OCI-LY1 (cell line): ENCODE data around the gene OSBPL2.

Experiments
- H2AFZ ChIP-seq: fragments of 200-600 bp; sonication (generic), shearing (Covaris generic); 2 replicates; pipeline ENCODE4 v1.6.0; 2014; ENCODE audit warnings: antibody characterized with exemption, mild to moderate bottlenecking, low read length
- H3F3A ChIP-seq: fragments of 200-600 bp; sonication (generic), shearing (Covaris generic); 2 replicates; pipeline ENCODE4 v1.6.0; 2014; ENCODE audit warnings: mild to moderate bottlenecking, antibody characterized with exemption, low read length, moderate library complexity; ENCODE audit not compliant: insufficient read depth
- H3K27ac ChIP-seq: fragments of 200-600 bp; sonication (generic); 2 replicates; pipeline ENCODE4 v1.5.1; 2014; ENCODE audit warnings: low read length, mixed run types, mild to moderate bottlenecking, low read depth; ENCODE audit not compliant: poor library complexity, severe bottlenecking
- H3K27me3 ChIP-seq: fragments of 200-600 bp; sonication (generic); 2 replicates; pipeline ENCODE4 v1.6.0; 2014; ENCODE audit warnings: antibody characterized with exemption, mild to moderate bottlenecking, low read length, moderate library complexity; ENCODE audit not compliant: insufficient read depth
- H3K36me3 ChIP-seq: fragments of 200-600 bp; sonication (generic); 2 replicates; pipeline ENCODE4 v1.6.1; 2014; ENCODE audit warnings: mild to moderate bottlenecking, antibody characterized with exemption, low read length, moderate library complexity, mixed read lengths; ENCODE audit not compliant: insufficient read depth
- H3K4me1 ChIP-seq: fragments of 200-600 bp; sonication (generic); 2 replicates; pipeline ENCODE4 v1.5.1; 2014; ENCODE audit warnings: mild to moderate bottlenecking, low read length, moderate library complexity; ENCODE audit not compliant: insufficient read depth, severe bottlenecking
- H3K4me2 ChIP-seq: fragments of 200-600 bp; sonication (generic), shearing (Covaris generic); 2 replicates; pipeline ENCODE4 v1.6.1; 2014; ENCODE audit warnings: low read length
- H3K4me3 ChIP-seq: fragments of 200-600 bp; sonication (generic); 2 replicates; pipeline ENCODE4 v1.5.1; 2014; ENCODE audit warnings: low read length, low read depth, mild to moderate bottlenecking, mixed read lengths; ENCODE audit not compliant: poor library complexity, severe bottlenecking
- H3K79me2 ChIP-seq: fragments of 200-600 bp; shearing (Covaris generic); 2 replicates; pipeline ENCODE4 v1.6.1; 2016; ENCODE audit warnings: mixed run types, low read length, mixed read lengths; ENCODE audit not compliant: insufficient read depth
- H3K9ac ChIP-seq: fragments of 200-600 bp; sonication (generic), shearing (Covaris generic); 2 replicates; pipeline ENCODE4 v1.6.1; 2014; ENCODE audit warnings: mild to moderate bottlenecking, low read length, mixed read lengths
- H3K9me2 ChIP-seq: fragments of 200-600 bp; sonication (generic), shearing (Covaris generic); 2 replicates; pipeline ENCODE4 v1.6.1; 2014; ENCODE audit warnings: low read depth, mild to moderate bottlenecking, low read length, mixed read lengths
- H3K9me3 ChIP-seq: fragments of 200-600 bp; shearing (Covaris generic); 2 replicates; pipeline ENCODE4 v1.6.1; 2014; ENCODE audit warnings: low read length, mixed read lengths
- H4K20me1 ChIP-seq: fragments of 200-600 bp; sonication (generic), shearing (Covaris generic); 2 replicates; pipeline ENCODE4 v1.6.0; 2016; ENCODE audit warnings: mild to moderate bottlenecking, low read length; ENCODE audit not compliant: insufficient read depth
- CTCF ChIP-seq: fragments of 200-600 bp; sonication (generic), shearing (Covaris generic); IDR thresholded peaks from 2 replicates; pipeline ENCODE4 v1.5.1; 2017; ENCODE audit warnings: mild to moderate bottlenecking, antibody characterized with exemption, low read length, moderate library complexity, mixed read lengths
- EZH2 ChIP-seq: fragments of 200-600 bp; sonication (generic), shearing (Covaris generic); IDR thresholded peaks from 2 replicates; pipeline ENCODE4 v1.8.0; 2017; ENCODE audit warnings: borderline replicate concordance, mixed run types, mild to moderate bottlenecking, antibody characterized with exemption, low read length, moderate library complexity, mixed read lengths

OSBPL2 gene

GRCh38 chr20:62232194-62232593, 6.1 kb upstream of the OSBPL2 start:
- H3K9me3 ChIP-seq, result no peaks in the 10 kb centered on the region
- H3K4me2 ChIP-seq, result no peak overlapping the region
- no peaks in the 10 kb centered on the region for H3K36me3 ChIP-seq
- no peak for TF ChIP-seq EZH2
- TF ChIP-seq CTCF, result no peak
- no peaks in the 10 kb centered on the region for H3K4me1 ChIP-seq
- no peaks in the 10 kb centered on the region for H3F3A ChIP-seq
- H3K79me2 ChIP-seq, result no peaks in the 10 kb centered on the region
- H3K27ac ChIP-seq, result no peak overlapping the region
- H3K27me3 ChIP-seq, result no peaks in the 10 kb centered on the region; the same call in 1 of the 2 replicates
- no peak overlapping the region for H3K4me3 ChIP-seq
- no peak overlapping the region for H2AFZ ChIP-seq
- H3K9me2 ChIP-seq, result no peaks in the 10 kb centered on the region
- H3K9ac ChIP-seq, result no peak overlapping the region
- no peaks in the 10 kb centered on the region for H4K20me1 ChIP-seq

- Histone ChIP-seq H3K9ac (no peak overlapping the region), H3K4me1 (peaks cover 7% of the 10 kb centered on the region), H3K4me2 (no peak overlapping the region), H3K9me2 (no peaks in the 10 kb centered on the region), H3F3A (no peaks in the 10 kb centered on the region), H3K27ac (no peak overlapping the region), H2AFZ (no peak overlapping the region), H3K36me3 (no peaks in the 10 kb centered on the region), H4K20me1 (no peaks in the 10 kb centered on the region), H3K4me3 (no peak overlapping the region), H3K27me3 (no peaks in the 10 kb centered on the region; the same call in 1 of the 2 replicates), H3K79me2 (no peaks in the 10 kb centered on the region), H3K9me3 (no peaks in the 10 kb centered on the region)
- TF ChIP-seq CTCF, result no peak
- no peak for TF ChIP-seq EZH2
Observed at GRCh38 chr20:62232770-62233645, 5.3 kb upstream of the OSBPL2 start.

- Histone ChIP-seq H3K79me2 (no peaks in the 10 kb centered on the region), H2AFZ (no peak overlapping the region), H3K4me1 (peaks cover 7% of the 10 kb centered on the region), H3K36me3 (no peaks in the 10 kb centered on the region), H3F3A (no peaks in the 10 kb centered on the region), H3K9me3 (no peaks in the 10 kb centered on the region), H3K4me3 (no peak overlapping the region), H3K27ac (no peak overlapping the region), H3K4me2 (no peak overlapping the region), H3K27me3 (no peaks in the 10 kb centered on the region; the same call in 1 of the 2 replicates), H4K20me1 (no peaks in the 10 kb centered on the region), H3K9ac (no peak overlapping the region), H3K9me2 (no peaks in the 10 kb centered on the region)
- TF ChIP-seq EZH2, result no peak
- no peak for TF ChIP-seq CTCF
Observed at GRCh38 chr20:62233684-62234083, 4.6 kb upstream of the OSBPL2 start.
